Liver (tissue), 9 donors: Measurements from ENCODE around the gene PDE4D. TPM values are rescaled to one million over a fixed set of nuclear protein-coding genes. Genes with fewer than 3 reads are reported as not detected.

ENCODE experiments used
- DNase-seq: peaks from one replicate; pipeline ENCODE4 v3.0.0-alpha.2; 2017; ENCODE audit warnings: low spot score
- H3K27ac ChIP-seq, 2 donors: one replicate each; pipeline ENCODE4 v1.7.0; 2013; ENCODE audit warnings: inconsistent platforms in 2 of 2, low read length in 2 of 2, control low read depth in 1 of 2, low read depth in 1 of 2, mild to moderate bottlenecking in 1 of 2
- H3K27me3 ChIP-seq, 4 donors: one replicate each; pipeline versions ENCODE4 v1.6.1 to v1.7.0; 2013; ENCODE audit warnings: low read length in 3 of 4, inconsistent platforms in 1 of 4, mild to moderate bottlenecking in 1 of 4, moderate library complexity in 1 of 4; ENCODE audit not compliant: control insufficient read depth in 4 of 4, insufficient read depth in 4 of 4
- H3K36me3 ChIP-seq, 4 donors: one replicate each; pipeline versions ENCODE4 v1.6.1 to v1.7.0; 2013; ENCODE audit warnings: low read length in 3 of 4, mild to moderate bottlenecking in 3 of 4, low read depth in 1 of 4, moderate library complexity in 1 of 4; ENCODE audit not compliant: control insufficient read depth in 4 of 4, insufficient read depth in 3 of 4
- H3K4me1 ChIP-seq, 4 donors: one replicate each; pipeline versions ENCODE4 v1.6.1 to v1.7.0; 2013; ENCODE audit warnings: low read length in 3 of 4, mild to moderate bottlenecking in 3 of 4, moderate library complexity in 1 of 4; ENCODE audit not compliant: control insufficient read depth in 4 of 4, insufficient read depth in 4 of 4
- H3K4me3 ChIP-seq, 3 donors: one replicate each; pipeline versions ENCODE4 v1.6.1 to v1.7.0; 2013; ENCODE audit warnings: low read length in 3 of 3, control low read depth in 1 of 3, low read depth in 1 of 3, mild to moderate bottlenecking in 1 of 3
- H3K9ac ChIP-seq, 2 donors: one replicate each; pipeline ENCODE4 v1.7.0; 2013; ENCODE audit warnings: low read length in 2 of 2, mild to moderate bottlenecking in 2 of 2, moderate library complexity in 2 of 2, control low read depth in 1 of 2, low read depth in 1 of 2
- H3K9me3 ChIP-seq, 4 donors: one replicate each; pipeline versions ENCODE4 v1.6.1 to v1.7.0; 2013; ENCODE audit warnings: low read length in 3 of 4; ENCODE audit not compliant: control insufficient read depth in 4 of 4
- ATF3 ChIP-seq: IDR thresholded peaks from 2 replicates; pipeline ENCODE4 v1.6.1; 2016; ENCODE audit warnings: antibody characterized with exemption
- CTCF ChIP-seq: fragments of 150-350 bp; IDR thresholded peaks from 2 replicates; pipeline ENCODE4 v1.5.1; 2017; ENCODE audit warnings: improper control_type of control experiment, low read depth, low read length; ENCODE audit not compliant: missing input control
- EGR1 ChIP-seq, 2 donors: IDR thresholded peaks; 2 replicates each; pipeline ENCODE4 v1.6.1; 2016 to 2018; ENCODE audit warnings: antibody characterized with exemption in 2 of 2, low read depth in 2 of 2
- FOXA1 ChIP-seq: IDR thresholded peaks from 2 replicates; pipeline ENCODE4 v1.6.1; 2016; ENCODE audit warnings: antibody characterized with exemption
- FOXA2 ChIP-seq: IDR thresholded peaks from 2 replicates; pipeline ENCODE4 v1.6.1; 2016; ENCODE audit warnings: antibody characterized with exemption
- GABPA ChIP-seq, 2 donors: IDR thresholded peaks in 1 of 2; conservative IDR thresholded peaks in 1 of 2; 2 replicates each; pipeline ENCODE4 v1.6.1; 2016; ENCODE audit warnings: antibody characterized with exemption in 2 of 2, mild to moderate bottlenecking in 1 of 2, moderate library complexity in 1 of 2
- HNF4A ChIP-seq, 2 donors: conservative IDR thresholded peaks; 2 replicates each; pipeline ENCODE4 v1.6.1; 2016; ENCODE audit warnings: antibody characterized with exemption in 2 of 2, mild to moderate bottlenecking in 2 of 2
- JUND ChIP-seq, 2 donors: IDR thresholded peaks; 2 replicates each; pipeline ENCODE4 v1.6.1; 2016; ENCODE audit warnings: antibody characterized with exemption in 2 of 2
- MAX ChIP-seq: IDR thresholded peaks from 2 replicates; pipeline ENCODE4 v1.6.1; 2016; ENCODE audit warnings: antibody characterized with exemption
- NR2F2 ChIP-seq: IDR thresholded peaks from 2 replicates; pipeline ENCODE4 v1.6.1; 2016; ENCODE audit warnings: antibody characterized with exemption
- RAD21 ChIP-seq, 2 donors: IDR thresholded peaks; 2 replicates each; pipeline ENCODE4 v1.6.1; 2016; ENCODE audit warnings: antibody characterized with exemption in 2 of 2, mild to moderate bottlenecking in 2 of 2
- REST ChIP-seq: IDR thresholded peaks from 2 replicates; pipeline ENCODE4 v1.6.1; 2016; ENCODE audit warnings: antibody characterized with exemption, mild to moderate bottlenecking
- RXRA ChIP-seq, 2 donors: IDR thresholded peaks; 2 replicates each; pipeline ENCODE4 v1.6.1; 2017 to 2018; ENCODE audit warnings: antibody characterized with exemption in 2 of 2, mild to moderate bottlenecking in 1 of 2
- SP1 ChIP-seq: IDR thresholded peaks from 2 replicates; pipeline ENCODE4 v1.6.1; 2018; ENCODE audit warnings: antibody characterized with exemption, mild to moderate bottlenecking
- TAF1 ChIP-seq: conservative IDR thresholded peaks from 2 replicates; pipeline ENCODE4 v1.6.1; 2016; ENCODE audit warnings: antibody characterized with exemption, mild to moderate bottlenecking
- YY1 ChIP-seq: IDR thresholded peaks from 2 replicates; pipeline ENCODE4 v1.6.1; 2016; ENCODE audit warnings: antibody characterized with exemption, mild to moderate bottlenecking
- ZBTB33 ChIP-seq: IDR thresholded peaks from 2 replicates; pipeline ENCODE4 v1.6.1; 2016; ENCODE audit warnings: antibody characterized with exemption
- WGBS: extraction: QIAGEN DNeasy Blood & Tissue Kit; methylation state at CpG from one replicate; pipeline ENCODE4 v1.1.7; 2013; 5-methylcytosine and 5-hydroxymethylcytosine counted together
- polyA plus RNA-seq, 2 donors: library from polyadenylated mRNA; stranded (reverse) in 1 of 2; unstranded in 1 of 2; fragments of 200-250 nt in 1 of 2; fragments of >200 nt in 1 of 2; fragmentation: Nextera tagmentation in 1 of 2; extraction: Ambion mirVana in 1 of 2; gene quantifications; one replicate each; pipeline versions ENCODE4 v1.2.1 to v1.2.3, GENCODE V29; 2013 to 2015
- total RNA-seq, 2 donors: library from RNA; depleted of rRNA; stranded (reverse); fragments of >200 nt; gene quantifications; one replicate each; pipeline ENCODE4 v1.2.3, GENCODE V29; 2014
- donor health status: healthy.
- donor health status: healthy.
- donor health status: healthy.
- donor health status: healthy.
- donor health status: healthy.

PDE4D gene
- total and polyA plus RNA-seq, 4 donors: 0.67 to 11.9 (median 6.5) TPM

GRCh38 chr5:59766427-59767210 is 126.9 kb downstream of the PDE4D start (continued):
- no peak for TF ChIP-seq ZBTB33
- no peak for TF ChIP-seq FOXA1
- peak; percentile 65 to 91 for TF ChIP-seq RXRA (IDR thresholded peaks at IDR 0.05)
- TF ChIP-seq EGR1 (IDR thresholded peaks at IDR 0.05; ENCODE audit: low read depth in 2 of 2): no peak
- TF ChIP-seq CTCF: no peak

- DNase-seq: no peak
- no peaks in the 10 kb centered on the region for H3K36me3 ChIP-seq
- H3K4me3 ChIP-seq: no peak overlapping the region
- H3K9me3 ChIP-seq: no peaks in the 10 kb centered on the region
- TF ChIP-seq EGR1 (IDR thresholded peaks at IDR 0.05; ENCODE audit: low read depth in 2 of 2): no peak
- TF ChIP-seq RAD21 (IDR thresholded peaks at IDR 0.05): no peak
- TF ChIP-seq NR2F2: no peak
- TF ChIP-seq RXRA (IDR thresholded peaks at IDR 0.05): no peak
- TF ChIP-seq FOXA2: no peak
- TF ChIP-seq FOXA1: no peak
- no peak overlapping the region for H3K9ac ChIP-seq
- peaks cover 0 to 21% (median 8%) of the 10 kb centered on the region in 4 donors for H3K4me1 ChIP-seq
- no peaks in the 10 kb centered on the region for H3K27me3 ChIP-seq
- WGBS: 75% methylated on average over 2 of the region's 2 CpGs
- H3K27ac ChIP-seq: no peak overlapping the region
These were observed 128.1 kb downstream of the PDE4D start for GRCh38 chr5:59765446-59765845.

GRCh38 chr5:59764361-59764760 is 129.2 kb downstream of the PDE4D start:
- no peak overlapping the region for H3K27ac ChIP-seq
- H3K27me3 ChIP-seq: no peaks in the 10 kb centered on the region
- peaks cover 0 to 21% (median 8%) of the 10 kb centered on the region in 4 donors for H3K4me1 ChIP-seq
- H3K36me3 ChIP-seq: no peaks in the 10 kb centered on the region
- no peak overlapping the region for H3K4me3 ChIP-seq
- no peak overlapping the region for H3K9ac ChIP-seq
- no peaks in the 10 kb centered on the region for H3K9me3 ChIP-seq
- 88% methylated on average over 3 of the region's 3 CpGs for WGBS
- no peak for DNase-seq
- TF ChIP-seq GABPA (IDR thresholded peaks at IDR 0.05 in 1 of 2, conservative IDR thresholded peaks at IDR 0.05 in 1 of 2): no peak
- no peak for TF ChIP-seq JUND (IDR thresholded peaks at IDR 0.05)
- TF ChIP-seq YY1: no peak
- no peak for TF ChIP-seq TAF1
- no peak for TF ChIP-seq NR2F2
- no peak for TF ChIP-seq REST
- no peak for TF ChIP-seq FOXA1
- TF ChIP-seq EGR1 (IDR thresholded peaks at IDR 0.05; ENCODE audit: low read depth in 2 of 2): no peak
- TF ChIP-seq RXRA (IDR thresholded peaks at IDR 0.05): no peak
- TF ChIP-seq SP1: no peak
- no peak for TF ChIP-seq HNF4A (conservative IDR thresholded peaks at IDR 0.05)
- TF ChIP-seq RAD21 (IDR thresholded peaks at IDR 0.05): no peak
- TF ChIP-seq MAX: no peak
- no peak for TF ChIP-seq ZBTB33
- TF ChIP-seq FOXA2: no peak
- no peak for TF ChIP-seq ATF3
